ENCODE measurements around the gene JCAD.

Gene JCAD

GRCh38 chr10:30074090-30074489 is 14.7 kb upstream of the JCAD start:
- no peak for DNase-seq

- no peak for DNase-seq
Measured at GRCh38 chr10:30073767-30074060, 14.3 kb upstream of the JCAD start.

GRCh38 chr10:30073045-30073766 is 13.8 kb upstream of the JCAD start:
- DNase-seq, result no peak

GRCh38 chr10:30072068-30072467 is 12.7 kb upstream of the JCAD start:
- DNase-seq, result no peak

- DNase-seq, result no peak
Measured at GRCh38 chr10:30070001-30070685, 10.8 kb upstream of the JCAD start.

GRCh38 chr10:30068492-30069223 is 9.3 kb upstream of the JCAD start:
- DNase-seq, result no peak

GRCh38 chr10:30063099-30063498 is 3.7 kb upstream of the JCAD start:
- no peak for DNase-seq

- DNase-seq, result no peak
Measured at GRCh38 chr10:30062582-30062981, 3.2 kb upstream of the JCAD start.

GRCh38 chr10:30062090-30062489 is 2.7 kb upstream of the JCAD start:
- no peak for DNase-seq

GRCh38 chr10:30058570-30059132 is 735 bp downstream of the JCAD start:
- no peak for DNase-seq

GRCh38 chr10:30057894-30058556 is 1.4 kb downstream of the JCAD start:
- no peak for DNase-seq

GRCh38 chr10:30057421-30057841 is 2.0 kb downstream of the JCAD start:
- DNase-seq, result no peak

- DNase-seq, result no peak
Measured at GRCh38 chr10:30056767-30057355, 2.5 kb downstream of the JCAD start.

- DNase-seq, result no peak
Measured at GRCh38 chr10:30056281-30056680, 3.1 kb downstream of the JCAD start.

- no peak for DNase-seq
Measured at GRCh38 chr10:30055226-30055662, 4.1 kb downstream of the JCAD start.

GRCh38 chr10:30052062-30052461 is 7.3 kb downstream of the JCAD start:
- no peak for DNase-seq

- DNase-seq, result no peak
Measured at GRCh38 chr10:30051220-30051619, 8.2 kb downstream of the JCAD start.

- DNase-seq, result no peak
Measured at GRCh38 chr10:30050411-30050810, 9.0 kb downstream of the JCAD start.

- DNase-seq, result no peak
Measured at GRCh38 chr10:30048768-30049517, 10.4 kb downstream of the JCAD start.

- no peak for DNase-seq
Measured at GRCh38 chr10:30047924-30048531, 11.4 kb downstream of the JCAD start.

GRCh38 chr10:30047430-30047829 is 12.0 kb downstream of the JCAD start:
- no peak for DNase-seq

Measured in hippocampal formation (tissue), 2 donors.